Fibroblast of peridontal ligament (primary cell): ENCODE measurements around the gene TMEM163.
"Not testable (repeated sequence)": the region's sequence is repeated elsewhere in the genome, so short reads cannot be mapped to it uniquely, and the experiment has no call there.

ENCODE experiments used
- DNase-seq: peaks from one replicate; pipeline ENCODE4 v3.0.0-alpha.2; 2010; ENCODE audit errors: extremely low read depth

Gene TMEM163

GRCh38 chr2:134578316-134578715, 140.5 kb downstream of the TMEM163 start:
- DNase-seq = no peak

GRCh38 chr2:134576478-134576877, 142.3 kb downstream of the TMEM163 start:
- no peak for DNase-seq

GRCh38 chr2:134575888-134576287, 142.9 kb downstream of the TMEM163 start:
- DNase-seq = no peak

- no peak for DNase-seq
These were observed 144.0 kb downstream of the TMEM163 start for GRCh38 chr2:134574611-134575330.

GRCh38 chr2:134573724-134574123, 145.1 kb downstream of the TMEM163 start:
- no peak for DNase-seq

- no peak for DNase-seq
These were observed 145.8 kb downstream of the TMEM163 start for GRCh38 chr2:134573085-134573370.

- DNase-seq = no peak
These were observed 146.3 kb downstream of the TMEM163 start for GRCh38 chr2:134572314-134573084.

- no peak for DNase-seq
These were observed 148.1 kb downstream of the TMEM163 start for GRCh38 chr2:134570676-134571075.

- DNase-seq = no peak
These were observed 150.4 kb downstream of the TMEM163 start for GRCh38 chr2:134568413-134568812.

GRCh38 chr2:134567666-134568065, 151.1 kb downstream of the TMEM163 start:
- no peak for DNase-seq

GRCh38 chr2:134564955-134565354, 153.8 kb downstream of the TMEM163 start:
- not testable (repeated sequence) for DNase-seq

GRCh38 chr2:134564549-134564948, 154.3 kb downstream of the TMEM163 start:
- DNase-seq = no peak

- DNase-seq = no peak
These were observed 160.5 kb downstream of the TMEM163 start for GRCh38 chr2:134558208-134558830.

- no peak for DNase-seq
These were observed 163.4 kb downstream of the TMEM163 start for GRCh38 chr2:134555411-134555810.

GRCh38 chr2:134553657-134554056, 165.1 kb downstream of the TMEM163 start:
- DNase-seq = no peak

GRCh38 chr2:134550566-134551164, 168.1 kb downstream of the TMEM163 start:
- DNase-seq = no peak

GRCh38 chr2:134549104-134549503, 169.7 kb downstream of the TMEM163 start:
- peak; percentile 36 for DNase-seq

GRCh38 chr2:134540990-134541389, 177.8 kb downstream of the TMEM163 start:
- no peak for DNase-seq

- DNase-seq = no peak
These were observed 178.8 kb downstream of the TMEM163 start for GRCh38 chr2:134539981-134540380.

GRCh38 chr2:134537702-134538101, 181.1 kb downstream of the TMEM163 start:
- no peak for DNase-seq

- no peak for DNase-seq
These were observed 181.7 kb downstream of the TMEM163 start for GRCh38 chr2:134537121-134537520.

- DNase-seq = no peak
These were observed 182.5 kb downstream of the TMEM163 start for GRCh38 chr2:134536296-134536695.

GRCh38 chr2:134532537-134532936, 186.3 kb downstream of the TMEM163 start:
- DNase-seq = no peak
